Stimulated activated CD4-positive, alpha-beta T cell treated with anti-CD3 and anti-CD28 coated beads, Interleukin-12 subunit alpha, Interleukin-12 subunit beta, amount 100 ng/mL, for 4 hours (primary cell): ENCODE data around the gene CXCR3.
"Not testable (repeated sequence)": the region's sequence is repeated elsewhere in the genome, so short reads cannot be mapped to it uniquely, and the experiment has no call there.

ENCODE experiments used
- DNase-seq: peaks from one replicate; pipeline ENCODE4 v3.0.0-alpha.2; 2020

The CXCR3 gene

GRCh38 chrX:71618303-71618721 is at the start of gene CXCR3:
CXCR3 (minus strand) TSS chrX:71618511; CDS start chrX:71618449, 62 bp downstream.
- peak; percentile 52 for DNase-seq

DNA sequence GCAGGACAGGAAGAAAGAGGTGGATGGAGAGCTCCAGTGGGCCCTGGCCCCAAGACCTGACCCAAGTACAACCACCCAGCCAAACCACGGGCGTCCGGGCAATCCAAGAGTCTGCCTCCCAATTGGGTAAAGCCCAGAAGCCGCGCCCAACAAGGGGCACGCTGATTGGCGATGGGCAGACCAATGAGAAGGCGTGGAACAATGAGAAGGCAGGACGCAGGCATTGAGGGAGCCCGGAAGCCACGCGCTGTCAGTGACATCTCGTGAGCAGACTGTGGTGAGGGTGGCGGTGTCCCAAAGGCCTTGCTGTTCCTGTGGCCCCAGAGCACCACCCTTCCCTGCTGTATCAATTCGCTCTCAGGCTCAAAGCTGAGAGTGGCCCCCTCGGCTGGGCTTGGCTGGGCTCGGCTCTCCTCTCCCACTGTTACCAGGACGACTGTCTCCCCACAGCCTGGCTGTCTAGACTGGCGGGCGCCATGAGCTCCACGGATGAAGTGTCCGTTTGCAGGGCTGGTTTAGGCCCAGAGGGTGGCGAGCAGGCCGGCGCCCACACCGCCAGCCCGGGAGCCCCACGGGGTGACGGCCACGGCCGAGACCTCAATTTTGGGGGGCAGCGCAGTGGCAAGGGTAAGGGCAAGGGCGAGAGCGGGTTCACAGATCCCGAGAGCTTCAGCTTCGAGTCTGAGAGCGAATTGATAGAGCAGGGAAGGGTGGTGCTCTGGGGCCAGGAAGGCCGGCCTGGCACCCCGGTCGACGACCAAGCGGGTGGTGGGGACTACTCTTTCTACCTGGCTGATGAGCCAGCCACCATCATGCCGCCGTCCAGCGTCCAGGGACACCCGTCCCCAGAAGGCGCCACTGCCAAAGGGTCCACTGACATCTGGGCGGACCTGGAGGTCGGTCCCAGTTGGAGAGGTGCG is 49.3 kb upstream of the CXCR3 start, which contains the start of gene LOC101059915:
Gene LOC101059915 (plus strand): TSS at position 219 of the 920 bp plus-strand sequence.
- no peak for DNase-seq

GRCh38 chrX:71666240-71667223 is 48.2 kb upstream of the CXCR3 start:
- no peak for DNase-seq

GRCh38 chrX:71665747-71666146 is 47.4 kb upstream of the CXCR3 start:
- no peak for DNase-seq

- DNase-seq, result no peak
Measured at GRCh38 chrX:71664889-71665491, 46.7 kb upstream of the CXCR3 start.

DNA sequence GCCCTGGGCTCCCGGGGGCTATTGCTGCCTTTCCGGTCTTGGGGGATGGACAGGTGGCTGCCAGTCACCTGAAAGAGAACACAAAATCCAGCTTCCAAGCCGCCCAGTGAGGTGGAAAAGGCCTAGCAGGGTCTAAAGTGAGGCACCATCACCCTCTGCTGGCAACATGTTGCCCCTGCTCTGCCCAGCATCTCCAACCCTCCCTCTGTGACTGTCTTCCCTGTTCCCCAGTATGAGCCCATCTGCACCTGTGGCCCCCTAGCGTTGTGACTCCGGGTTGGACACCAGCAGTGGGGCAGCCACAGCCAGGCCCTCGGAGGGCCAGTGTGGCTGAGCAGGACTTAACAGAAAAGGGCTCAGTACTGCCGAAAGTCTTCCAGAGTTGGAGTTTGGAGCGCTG is 45.9 kb upstream of the CXCR3 start:
- DNase-seq, result not testable (repeated sequence)

- peak; percentile 45 for DNase-seq
Measured at GRCh38 chrX:71663238-71663637, 44.9 kb upstream of the CXCR3 start.

DNA sequence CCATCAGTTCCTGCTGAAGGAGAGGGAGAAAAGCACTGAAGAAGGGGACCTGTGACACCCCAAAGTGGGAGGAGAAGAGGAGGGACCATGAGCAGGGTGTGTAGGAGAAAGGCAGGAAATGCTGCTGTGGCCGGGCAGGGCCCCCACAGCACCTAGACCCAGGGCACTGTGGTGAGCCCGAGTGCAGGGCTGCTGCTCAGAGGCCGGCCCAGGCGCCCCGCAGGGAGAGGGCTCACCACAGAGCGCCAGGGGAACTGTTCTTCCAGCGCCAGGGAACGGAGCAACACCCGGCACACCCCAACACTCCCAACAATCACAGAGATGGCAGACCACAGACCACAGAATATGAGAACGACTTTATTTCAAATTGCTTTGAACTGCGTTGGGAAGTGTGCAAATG is 44.3 kb upstream of the CXCR3 start:
- DNase-seq, result not testable (repeated sequence)

DNA sequence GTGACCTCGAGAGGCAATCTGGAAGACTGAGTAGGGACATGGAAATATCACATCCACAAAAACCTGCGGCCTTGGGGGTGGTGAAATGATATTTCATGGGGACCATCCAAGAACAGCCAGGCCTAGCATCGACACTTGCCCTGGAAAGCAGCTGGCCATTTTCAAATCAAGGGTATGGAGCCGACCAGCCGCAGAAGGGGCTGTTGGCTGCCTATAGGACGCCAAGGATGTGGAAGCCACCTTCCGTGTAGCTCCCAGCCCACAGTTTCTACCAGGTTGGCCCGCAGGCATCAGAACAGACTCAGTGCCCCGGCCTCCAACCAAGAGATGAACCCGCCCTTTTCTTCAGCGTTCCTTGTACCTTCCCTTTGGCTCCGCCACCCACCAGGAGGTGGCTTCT is 43.6 kb upstream of the CXCR3 start:
- DNase-seq, result no peak

DNA sequence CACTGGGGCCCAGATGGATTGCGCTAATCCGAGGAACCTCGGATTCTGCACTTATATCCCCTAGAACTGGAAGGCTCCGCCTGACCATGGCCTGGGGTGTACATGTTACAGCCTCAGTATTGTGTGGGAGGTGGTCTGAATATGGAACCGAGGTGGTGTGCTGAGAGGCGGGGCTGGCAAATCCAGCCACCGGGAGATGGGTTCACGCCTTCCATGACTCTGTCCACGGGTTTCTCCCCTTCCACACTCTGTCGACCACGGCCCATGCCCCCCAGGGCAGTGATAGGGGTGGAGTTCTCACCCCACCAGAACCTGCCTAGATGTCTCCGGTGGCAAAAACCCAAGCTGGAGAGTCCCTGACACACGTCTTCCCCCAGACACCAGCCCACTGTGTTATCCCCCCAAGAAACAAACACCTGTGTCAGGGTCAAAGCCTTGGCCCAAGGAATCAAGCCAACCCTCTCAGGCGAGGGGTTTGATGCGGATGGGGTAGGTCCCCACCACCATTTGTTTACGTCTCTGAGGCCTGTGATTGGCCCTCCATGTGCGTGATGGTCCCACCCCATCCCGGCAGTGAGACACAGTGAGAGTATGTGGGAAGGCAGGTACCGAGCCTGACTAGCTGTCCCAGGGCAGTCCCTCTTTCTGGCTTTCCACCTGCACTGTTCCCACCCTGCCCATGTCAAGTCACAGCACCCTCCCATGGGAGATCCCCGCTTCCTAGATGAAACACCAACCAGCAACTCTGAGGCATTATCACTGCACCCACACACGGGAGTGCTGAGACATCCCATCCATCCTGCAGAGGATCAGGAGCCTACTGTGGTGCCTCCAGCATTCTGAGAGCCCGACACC is 42.5 kb upstream of the CXCR3 start:
- no peak for DNase-seq

GRCh38 chrX:71659959-71660358 is 41.6 kb upstream of the CXCR3 start:
- DNase-seq, result no peak

DNA sequence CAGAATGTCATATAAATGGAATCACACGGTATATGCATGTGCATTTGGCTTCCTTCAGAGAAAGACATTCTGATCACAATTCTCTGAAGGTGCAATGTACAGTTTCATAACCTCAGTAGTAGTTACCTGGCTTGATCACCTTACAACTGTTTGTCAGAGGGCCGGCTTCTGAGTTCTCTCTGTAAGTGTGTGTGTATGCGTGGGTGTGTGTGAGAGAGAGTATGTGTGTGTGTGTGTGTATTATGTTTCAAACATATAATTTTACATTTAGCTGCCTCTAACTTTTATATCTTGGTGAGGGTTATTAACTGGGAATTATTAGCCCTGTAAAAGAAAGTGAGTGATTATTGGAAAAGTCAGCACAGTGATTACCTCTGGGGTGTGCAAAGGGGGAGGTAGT is 41.0 kb upstream of the CXCR3 start:
- DNase-seq, result no peak

DNA sequence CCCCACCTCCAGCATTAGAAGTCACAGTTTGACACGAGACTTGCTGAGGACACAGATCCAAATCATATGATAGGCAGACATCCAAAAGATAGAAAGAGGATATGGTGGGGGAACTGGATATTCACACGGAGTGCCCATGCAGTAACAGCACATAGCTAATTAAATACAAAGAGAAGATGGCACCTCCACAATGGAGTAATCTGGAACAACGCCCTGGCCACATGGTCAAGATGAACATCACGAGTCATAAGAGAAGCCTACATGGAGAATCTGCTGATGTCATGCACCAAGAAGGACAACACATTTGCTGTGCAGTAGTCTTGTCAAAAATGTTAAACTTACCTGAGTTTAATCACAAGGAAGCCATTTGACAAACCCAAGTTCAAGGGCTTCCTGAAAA is 39.0 kb upstream of the CXCR3 start:
- no peak for DNase-seq

DNA sequence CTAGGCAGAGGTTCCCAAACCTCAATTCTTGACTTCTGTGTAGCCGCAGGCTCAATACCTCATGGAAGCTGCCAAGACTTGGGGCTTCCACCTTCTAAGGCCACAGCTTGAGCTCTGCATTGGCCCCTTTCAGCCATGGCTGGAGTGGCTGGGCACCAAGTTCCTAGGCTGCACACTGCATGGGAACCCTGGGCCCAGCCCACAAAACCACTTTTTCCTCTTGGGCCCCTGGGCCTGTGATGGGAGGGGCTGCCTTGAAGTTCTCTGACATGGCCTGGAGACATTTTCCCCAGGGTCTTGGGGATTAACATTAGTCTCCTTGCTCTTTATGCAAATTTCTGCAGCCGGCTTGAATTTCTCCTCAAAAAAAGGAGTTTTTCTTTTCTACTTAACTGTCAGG is 35.0 kb upstream of the CXCR3 start:
- no peak for DNase-seq

GRCh38 chrX:71652405-71652804 is 34.1 kb upstream of the CXCR3 start:
- peak; percentile 34 for DNase-seq

- no peak for DNase-seq
Measured at GRCh38 chrX:71650333-71650969, 32.1 kb upstream of the CXCR3 start.

GRCh38 chrX:71644406-71644805 is 26.1 kb upstream of the CXCR3 start:
- DNase-seq, result not testable (repeated sequence)

GRCh38 chrX:71640002-71640401 is 21.7 kb upstream of the CXCR3 start:
- no peak for DNase-seq

DNA sequence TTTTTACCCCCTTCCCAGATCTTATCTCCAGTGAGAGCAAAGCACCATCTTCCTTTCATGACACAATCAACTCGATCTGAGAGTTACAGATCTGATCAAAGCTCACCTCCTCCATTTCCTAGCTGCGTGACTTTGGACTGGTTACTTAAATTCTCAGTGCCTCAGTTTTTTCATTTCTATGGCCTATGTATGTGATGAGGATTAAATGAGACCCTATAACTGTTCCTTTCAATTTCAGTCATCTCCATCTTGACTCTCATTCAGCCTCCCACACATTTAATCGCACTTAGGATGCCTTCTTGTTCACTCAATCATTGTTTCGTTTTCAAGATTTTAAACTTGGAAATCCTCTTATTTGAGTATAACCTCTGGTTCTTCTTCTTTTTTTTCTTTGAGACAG is 20.1 kb upstream of the CXCR3 start:
- DNase-seq, result no peak

DNA sequence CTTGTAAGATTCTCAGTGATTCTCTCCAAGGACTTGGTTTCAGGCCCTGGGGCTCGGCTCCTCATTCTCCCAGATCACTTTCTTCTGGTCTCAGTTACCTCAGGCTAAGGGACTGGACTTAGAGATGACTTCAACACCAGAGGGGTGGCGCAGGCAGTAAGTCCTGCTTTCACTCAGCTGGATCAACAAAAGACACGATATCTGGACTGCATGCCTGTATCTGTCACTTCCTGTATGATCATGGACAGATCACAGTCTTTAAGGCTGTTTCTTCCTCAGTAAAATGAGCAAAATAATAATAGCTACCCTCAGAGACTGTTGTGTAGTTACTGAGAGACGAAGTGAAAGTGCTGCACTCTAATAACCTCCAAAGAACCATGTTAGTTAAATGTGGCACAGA is 19.5 kb upstream of the CXCR3 start:
- DNase-seq, result no peak

DNA sequence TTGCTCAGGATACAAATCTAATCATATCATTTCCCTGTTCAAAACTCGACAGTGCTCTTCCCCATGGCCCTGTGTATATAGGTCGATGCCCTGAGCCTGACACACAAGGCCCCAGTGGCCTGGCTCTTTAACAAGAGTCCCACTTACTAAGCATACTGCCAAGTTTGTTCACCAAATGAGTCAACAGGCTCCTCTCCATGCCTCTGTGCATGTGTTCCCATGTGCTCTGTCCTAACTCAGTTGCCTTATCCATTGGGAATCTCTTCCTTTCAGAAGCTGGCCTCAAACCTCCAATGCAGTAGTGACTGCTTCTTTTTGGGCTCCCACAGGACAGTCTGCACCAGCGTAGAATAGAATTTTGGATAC is 18.9 kb upstream of the CXCR3 start:
- no peak for DNase-seq
